Rectal smooth muscle tissue (tissue), 1 donor: ENCODE measurements around the gene MOSMO.
"Not testable (repeated sequence)": the region's sequence is repeated elsewhere in the genome, so short reads cannot be mapped to it uniquely, and the experiment has no call there.

Experiments used
- H3K27ac ChIP-seq: one replicate; pipeline ENCODE4 v1.7.0; 2013; ENCODE audit warnings: low read depth, low read length, inconsistent platforms
- H3K27me3 ChIP-seq: one replicate; pipeline ENCODE4 v1.7.0; 2013; ENCODE audit warnings: low read length; ENCODE audit not compliant: control insufficient read depth, insufficient read depth
- H3K36me3 ChIP-seq: one replicate; pipeline ENCODE4 v1.7.0; 2013; ENCODE audit warnings: low read length; ENCODE audit not compliant: control insufficient read depth, insufficient read depth
- H3K4me1 ChIP-seq: one replicate; pipeline ENCODE4 v1.7.0; 2013; ENCODE audit warnings: low read length; ENCODE audit not compliant: control insufficient read depth, insufficient read depth
- H3K4me3 ChIP-seq: one replicate; pipeline ENCODE4 v1.7.0; 2013; ENCODE audit warnings: low read length
- H3K9ac ChIP-seq: one replicate; pipeline ENCODE4 v1.7.0; 2013; ENCODE audit warnings: low read length

Gene MOSMO

DNA sequence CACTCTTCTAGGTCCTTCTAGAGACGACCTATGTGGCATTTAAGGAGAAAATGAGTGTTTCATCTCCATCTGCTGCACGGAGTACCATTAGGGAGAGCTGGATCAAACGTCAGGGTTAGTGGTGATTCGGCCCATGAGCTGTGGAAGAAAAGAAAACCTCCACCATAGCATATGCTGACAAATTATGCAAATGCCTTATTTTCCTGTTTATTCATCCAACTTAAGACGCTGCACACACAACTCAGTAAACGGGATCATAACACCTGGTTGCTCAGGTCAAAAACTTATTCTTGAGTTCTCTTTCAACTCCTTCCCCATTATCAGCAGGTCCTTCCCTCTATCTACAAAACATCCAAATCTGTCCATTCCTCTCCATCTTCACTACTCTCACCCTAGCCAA, 1.3 kb upstream of the MOSMO start:
- no peaks in the 10 kb centered on the region for H3K27me3 ChIP-seq
- no peak overlapping the region for H3K9ac ChIP-seq
- H3K36me3 ChIP-seq = no peaks in the 10 kb centered on the region
- H3K27ac ChIP-seq = no peak overlapping the region
- H3K4me3 ChIP-seq = peak overlapping the region; percentile 68
- peaks cover 8% of the 10 kb centered on the region for H3K4me1 ChIP-seq

DNA sequence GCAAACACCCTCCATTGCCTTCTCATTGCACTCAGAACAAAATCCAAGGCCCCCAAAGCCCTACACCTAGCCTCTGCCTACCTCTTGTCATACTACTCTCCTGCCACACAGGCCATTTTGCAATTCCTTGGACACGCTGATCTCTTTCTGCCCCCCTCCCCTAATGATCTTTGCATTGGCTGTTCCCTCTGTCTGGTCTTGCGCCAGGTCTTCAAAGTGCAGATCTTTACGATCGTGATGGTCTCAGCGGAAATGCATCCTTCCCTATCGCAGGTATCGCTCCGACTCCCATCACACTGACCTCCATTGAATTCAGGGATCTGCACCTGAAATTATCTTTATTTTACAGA, 777 bp upstream of the MOSMO start:
- Histone ChIP-seq H3K27me3 (no peaks in the 10 kb centered on the region), H3K4me1 (peaks cover 8% of the 10 kb centered on the region), H3K4me3 (peak overlapping the region; percentile 68), H3K27ac (peak overlapping the region; percentile 87), H3K9ac (no peak overlapping the region), H3K36me3 (no peaks in the 10 kb centered on the region)

DNA sequence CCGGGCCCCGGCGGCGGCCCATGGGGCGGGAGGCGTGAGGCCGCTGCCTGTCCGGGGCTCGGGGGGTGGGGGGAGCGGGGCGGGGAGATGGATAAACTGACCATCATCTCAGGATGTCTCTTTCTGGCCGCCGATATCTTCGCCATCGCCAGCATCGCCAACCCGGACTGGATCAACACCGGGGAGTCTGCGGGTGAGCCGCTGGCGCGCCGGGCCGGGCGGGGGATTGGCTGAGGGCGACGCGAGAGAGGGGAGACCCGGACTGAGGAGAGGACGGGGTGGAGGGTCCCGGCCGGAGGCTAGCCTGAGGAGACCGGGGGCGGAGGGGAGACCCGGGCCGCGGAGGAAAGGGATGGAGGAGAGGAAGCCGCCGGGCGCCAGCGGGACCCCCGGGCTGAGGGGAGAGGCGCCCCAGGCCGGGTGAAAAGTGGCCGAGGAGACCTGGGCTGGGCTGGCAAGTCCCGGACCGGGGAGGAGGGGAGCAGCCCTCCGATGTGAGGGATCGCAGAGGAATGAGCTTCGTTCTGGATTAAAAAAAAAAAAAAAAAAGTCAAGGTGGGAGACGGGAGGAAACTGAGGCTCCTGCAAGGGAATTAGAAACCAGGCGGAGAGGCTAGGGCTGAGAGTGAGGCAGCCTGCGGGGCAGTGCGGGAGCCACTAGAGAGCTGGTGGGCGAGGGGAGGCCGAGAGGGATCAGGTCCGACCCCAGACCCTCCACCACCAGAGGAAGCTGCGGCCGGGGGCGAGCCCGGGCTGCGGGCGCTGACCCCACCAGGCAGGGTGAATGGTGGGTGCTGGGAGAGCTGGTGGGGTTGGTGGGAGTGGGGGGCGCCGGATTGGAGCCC, 526 bp downstream of the MOSMO start:
- peak overlapping the region; percentile 79 for H3K4me3 ChIP-seq
- H3K4me1 ChIP-seq = peaks cover 8% of the 10 kb centered on the region
- peak overlapping the region; percentile 33 for H3K27ac ChIP-seq
- no peaks in the 10 kb centered on the region for H3K27me3 ChIP-seq
- no peaks in the 10 kb centered on the region for H3K36me3 ChIP-seq
- peak overlapping the region; percentile 52 for H3K9ac ChIP-seq

DNA sequence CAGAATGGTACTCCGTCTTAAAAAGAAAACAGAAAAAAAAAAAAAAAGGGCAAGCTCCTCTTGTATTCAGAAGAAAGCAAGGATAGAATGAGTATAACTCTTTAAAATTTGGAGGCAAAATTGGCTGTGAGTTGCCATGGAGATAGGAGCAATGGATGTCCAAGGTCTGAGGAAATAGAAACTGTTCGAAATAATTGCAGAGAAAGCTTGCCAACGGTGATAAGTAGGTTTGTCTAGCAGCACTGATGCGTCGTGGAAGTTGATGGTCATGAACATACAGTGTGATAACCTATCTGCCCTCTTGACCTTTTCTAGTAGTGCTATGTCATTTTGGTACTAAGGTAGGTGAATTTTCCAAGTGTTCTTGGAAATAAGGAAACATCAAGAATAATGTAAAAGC, 3.0 kb downstream of the MOSMO start:
- Histone ChIP-seq H3K4me1 (peaks cover 8% of the 10 kb centered on the region), H3K36me3 (no peaks in the 10 kb centered on the region), H3K4me3 (no peak overlapping the region)

DNA sequence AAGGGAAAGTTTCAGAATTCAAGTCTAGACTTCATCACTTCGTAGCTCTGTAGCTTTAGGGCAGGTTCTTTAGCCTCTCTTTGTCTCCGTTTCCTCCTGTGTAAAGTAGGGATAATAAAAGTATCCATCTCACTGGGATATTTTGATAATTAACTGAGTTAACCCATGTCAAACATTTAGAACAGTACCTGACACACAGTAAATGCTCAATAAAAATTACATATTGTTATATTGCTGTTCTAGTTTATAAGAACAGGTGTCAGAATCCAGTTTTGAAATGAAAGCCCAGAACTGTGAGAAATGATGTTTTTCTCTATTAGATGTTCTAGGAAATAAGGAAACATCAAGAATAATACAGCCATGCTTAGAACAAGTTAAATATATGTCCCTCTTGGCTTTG, 4.3 kb downstream of the MOSMO start:
- H3K36me3 ChIP-seq = no peaks in the 10 kb centered on the region
- no peak overlapping the region for H3K27ac ChIP-seq
- H3K27me3 ChIP-seq = no peaks in the 10 kb centered on the region
- no peak overlapping the region for H3K4me3 ChIP-seq
- H3K9ac ChIP-seq = no peak overlapping the region
- peaks cover 4% of the 10 kb centered on the region for H3K4me1 ChIP-seq

More for the DNA sequence above, 3.0 kb downstream of the MOSMO start:
- Histone ChIP-seq H3K27me3 (no peaks in the 10 kb centered on the region), H3K9ac (no peak overlapping the region), H3K27ac (no peak overlapping the region)

DNA sequence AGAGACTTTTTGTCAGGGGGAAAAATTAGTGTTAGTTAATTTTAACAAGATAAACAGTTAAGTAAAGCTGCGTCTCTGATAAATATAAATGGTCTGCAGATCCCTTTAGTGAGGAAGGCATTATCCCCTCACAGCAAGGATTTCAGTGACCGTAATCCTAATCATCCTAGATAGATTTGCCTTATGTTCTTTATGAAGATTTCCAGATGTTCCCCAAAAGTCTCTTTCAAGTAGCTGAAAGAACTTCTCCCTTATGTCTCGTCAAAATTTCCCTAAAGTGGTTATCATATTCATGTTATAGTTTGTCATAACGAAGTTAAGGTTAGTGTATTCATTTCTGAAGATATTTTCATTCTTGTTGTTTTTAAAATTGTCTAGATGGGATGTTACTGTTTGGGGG, 5.6 kb downstream of the MOSMO start:
- peaks cover 4% of the 10 kb centered on the region for H3K4me1 ChIP-seq
- no peaks in the 10 kb centered on the region for H3K27me3 ChIP-seq
- no peak overlapping the region for H3K4me3 ChIP-seq
- H3K36me3 ChIP-seq = no peaks in the 10 kb centered on the region
- H3K9ac ChIP-seq = no peak overlapping the region
- H3K27ac ChIP-seq = no peak overlapping the region

DNA sequence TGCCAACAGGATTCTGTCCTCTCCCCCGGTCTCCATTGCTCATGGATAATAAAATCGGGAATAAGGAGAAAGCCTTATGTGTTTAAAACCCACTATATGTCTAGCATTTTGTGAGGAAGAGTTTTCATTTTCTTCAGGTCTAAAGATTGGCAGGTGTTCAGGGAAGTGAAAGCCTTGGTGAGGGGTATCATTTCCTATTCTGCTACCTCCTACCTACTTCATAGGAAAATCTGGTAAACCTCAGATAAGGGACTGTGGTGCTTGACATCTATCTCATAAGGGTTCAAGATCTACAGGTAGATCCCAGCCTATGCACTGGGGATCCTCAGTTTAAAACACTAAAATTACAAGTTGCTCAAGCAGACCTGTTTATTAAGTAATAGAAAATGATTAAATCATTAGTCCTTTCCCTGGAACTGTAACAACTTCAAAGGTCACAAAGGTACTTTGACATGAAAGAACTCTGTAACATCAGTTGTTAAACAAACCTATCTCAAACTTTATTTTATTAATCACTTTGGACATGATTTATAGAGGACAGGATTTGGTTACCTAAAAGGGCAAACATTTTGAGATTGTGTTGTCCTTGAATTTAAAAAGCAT, 6.5 kb downstream of the MOSMO start:
- Histone ChIP-seq H3K4me1 (no peaks in the 10 kb centered on the region), H3K36me3 (no peaks in the 10 kb centered on the region), H3K4me3 (no peak overlapping the region), H3K27me3 (no peaks in the 10 kb centered on the region), H3K9ac (no peak overlapping the region), H3K27ac (no peak overlapping the region)

DNA sequence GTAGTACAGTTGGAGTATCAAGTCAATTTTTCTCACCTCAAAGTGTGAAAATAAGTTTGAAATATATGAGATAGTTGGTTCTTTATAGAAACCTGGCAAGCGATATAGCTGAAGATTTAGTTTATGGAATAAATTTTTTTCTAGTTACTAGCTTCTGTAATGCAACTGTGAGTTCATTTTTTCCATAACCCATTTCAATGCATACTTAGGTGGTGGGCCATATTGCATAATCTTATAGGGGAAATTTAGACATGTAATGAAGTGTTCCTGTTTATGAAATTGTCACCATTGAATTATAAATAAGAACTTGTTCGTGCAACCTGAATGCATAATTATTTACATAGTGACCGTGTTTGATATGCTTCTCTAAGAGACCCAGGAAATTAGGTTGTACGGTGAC, 9.0 kb downstream of the MOSMO start:
- no peak overlapping the region for H3K4me3 ChIP-seq
- H3K9ac ChIP-seq = no peak overlapping the region
- no peaks in the 10 kb centered on the region for H3K4me1 ChIP-seq

DNA sequence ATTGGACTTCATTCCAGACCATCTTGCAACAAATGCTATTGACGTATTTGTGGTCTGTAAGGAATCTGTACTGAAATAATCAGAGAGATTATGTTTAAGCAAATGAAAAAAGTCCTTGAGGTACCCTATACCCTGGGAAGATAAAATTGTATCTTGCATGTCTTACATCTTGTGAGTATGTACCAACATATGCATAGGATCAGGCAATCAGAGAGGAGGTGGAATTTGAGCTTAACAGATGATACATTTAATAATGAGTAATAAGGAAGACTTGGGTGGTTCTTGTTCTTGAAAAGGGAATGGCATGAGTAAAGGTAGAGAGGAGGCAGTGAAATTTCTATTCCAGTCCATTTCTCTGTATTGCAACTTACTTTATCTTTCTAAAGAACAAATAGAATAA, 10.6 kb downstream of the MOSMO start:
- Histone ChIP-seq H3K36me3 (no peaks in the 10 kb centered on the region), H3K9ac (no peak overlapping the region), H3K27me3 (no peaks in the 10 kb centered on the region), H3K4me3 (no peak overlapping the region), H3K4me1 (no peaks in the 10 kb centered on the region), H3K27ac (no peak overlapping the region)

More for the DNA sequence above, 9.0 kb downstream of the MOSMO start:
- Histone ChIP-seq H3K27me3 (no peaks in the 10 kb centered on the region), H3K36me3 (no peaks in the 10 kb centered on the region), H3K27ac (no peak overlapping the region)

DNA sequence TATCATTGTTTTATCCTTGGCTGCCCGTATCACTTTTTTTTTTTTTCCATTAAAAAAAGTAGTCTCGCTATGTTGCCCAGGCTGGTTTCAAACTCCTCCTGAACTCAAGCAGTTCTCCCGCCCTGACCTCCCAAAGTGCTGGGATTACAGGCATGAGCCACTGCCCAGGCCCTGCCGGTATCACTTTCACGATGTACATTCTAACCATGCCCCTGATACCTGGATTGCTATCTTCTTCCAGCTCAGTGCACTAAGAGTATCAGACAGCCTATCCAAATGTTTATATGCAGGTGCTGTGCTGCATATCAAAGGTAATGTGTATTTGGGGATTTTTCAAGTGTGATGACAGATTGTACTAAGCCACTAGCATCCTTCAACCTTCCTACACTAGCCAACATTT, 14.2 kb downstream of the MOSMO start:
- Histone ChIP-seq H3K36me3 (no peaks in the 10 kb centered on the region), H3K4me1 (no peaks in the 10 kb centered on the region), H3K4me3 (no peak overlapping the region), H3K27ac (no peak overlapping the region), H3K9ac (no peak overlapping the region), H3K27me3 (no peaks in the 10 kb centered on the region)

DNA sequence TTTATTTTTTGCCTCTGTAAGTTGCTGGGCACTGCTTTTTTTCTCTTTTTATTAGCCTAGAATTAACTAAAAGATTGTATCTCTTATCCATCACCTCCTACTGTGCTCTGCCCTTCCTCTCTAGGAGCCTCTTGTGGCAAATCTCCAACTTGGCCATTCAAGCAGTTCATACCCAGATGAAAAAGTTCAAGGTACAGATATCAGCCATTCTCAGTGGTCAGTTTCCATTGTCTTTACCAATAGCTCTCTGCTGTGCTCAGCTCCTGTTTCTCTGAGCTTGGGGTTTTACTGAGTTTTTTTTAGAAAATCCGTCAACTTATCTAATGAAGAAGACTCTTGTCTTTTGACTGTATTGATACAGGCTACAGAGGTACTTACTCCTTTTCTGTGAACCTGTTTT, 15.6 kb downstream of the MOSMO start:
- Histone ChIP-seq H3K36me3 (no peaks in the 10 kb centered on the region), H3K27ac (no peak overlapping the region), H3K4me1 (no peaks in the 10 kb centered on the region), H3K9ac (no peak overlapping the region), H3K27me3 (no peaks in the 10 kb centered on the region), H3K4me3 (no peak overlapping the region)

DNA sequence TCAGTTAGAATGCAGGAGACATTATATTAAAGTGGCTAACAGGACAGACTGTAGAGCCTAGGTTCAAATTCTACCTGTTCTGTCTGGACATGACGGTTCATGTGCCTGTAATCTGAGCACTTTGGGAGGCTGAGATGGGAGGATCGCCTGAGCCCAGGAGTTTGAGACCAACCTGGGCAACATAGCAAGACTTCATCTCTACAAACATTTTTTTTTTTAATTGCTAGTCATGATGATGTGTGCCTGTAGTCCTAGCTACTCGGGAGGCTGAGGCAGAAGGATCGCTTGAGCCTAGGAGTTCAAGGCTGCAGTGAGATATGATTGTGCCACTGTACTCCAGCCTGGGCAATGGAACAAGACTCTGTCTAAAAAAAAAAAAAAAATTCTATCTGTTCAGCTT, 16.9 kb downstream of the MOSMO start:
- not testable (repeated sequence) for H3K9ac ChIP-seq, H3K27me3 ChIP-seq

DNA sequence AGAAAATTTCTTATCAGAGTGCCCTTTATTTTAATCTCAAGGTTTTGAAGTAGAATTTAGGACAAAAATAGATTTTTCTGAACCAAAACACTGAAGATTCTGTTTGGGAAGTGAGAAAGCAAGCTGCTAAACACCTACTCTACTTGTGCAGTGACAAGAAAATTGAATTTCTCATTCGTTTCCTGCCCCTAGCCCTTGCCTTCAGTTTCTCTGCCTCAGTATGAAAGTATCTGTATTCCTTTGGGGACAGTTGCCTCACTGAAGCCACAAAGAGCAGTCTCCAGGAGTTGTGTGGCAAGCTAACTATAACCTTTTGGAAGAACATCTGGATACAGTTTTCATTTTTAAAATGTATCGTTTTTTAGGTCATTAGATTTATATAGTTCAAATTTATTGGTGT, 19.7 kb downstream of the MOSMO start:
- Histone ChIP-seq H3K36me3 (no peaks in the 10 kb centered on the region), H3K9ac (no peak overlapping the region), H3K4me1 (no peaks in the 10 kb centered on the region), H3K27me3 (no peaks in the 10 kb centered on the region), H3K4me3 (no peak overlapping the region), H3K27ac (no peak overlapping the region)

More for the DNA sequence above, 16.9 kb downstream of the MOSMO start:
- not testable (repeated sequence) for H3K27ac ChIP-seq, H3K36me3 ChIP-seq, H3K4me1 ChIP-seq, H3K4me3 ChIP-seq
